Measurements from ENCODE around the gene CACNA1I.

The CACNA1I gene

GRCh38 chr22:39678862-39679490, 108.4 kb downstream of the CACNA1I start:
- DNase-seq = no peak

GRCh38 chr22:39679652-39680051, 109.1 kb downstream of the CACNA1I start:
- DNase-seq = no peak

DNA sequence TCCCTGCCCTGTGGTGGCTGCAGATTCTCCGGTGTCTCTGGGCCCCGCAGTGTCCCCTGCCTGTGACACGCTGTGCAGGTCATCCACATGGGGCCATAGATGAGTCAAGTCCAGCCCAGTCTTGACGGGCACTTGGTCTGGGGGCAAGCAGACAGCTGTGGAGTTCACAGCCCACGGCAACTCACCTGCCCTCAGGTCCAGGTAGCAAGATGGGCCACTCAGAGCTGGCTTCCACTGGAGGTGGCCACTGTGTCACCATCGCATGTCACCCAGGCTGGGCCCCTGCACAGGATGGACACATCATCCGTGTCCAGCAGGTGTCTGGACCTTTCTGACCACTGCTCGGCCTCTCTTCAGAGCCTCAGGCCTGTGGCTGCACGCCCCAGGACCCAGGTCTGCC, 109.9 kb downstream of the CACNA1I start:
- no peak for DNase-seq

DNA sequence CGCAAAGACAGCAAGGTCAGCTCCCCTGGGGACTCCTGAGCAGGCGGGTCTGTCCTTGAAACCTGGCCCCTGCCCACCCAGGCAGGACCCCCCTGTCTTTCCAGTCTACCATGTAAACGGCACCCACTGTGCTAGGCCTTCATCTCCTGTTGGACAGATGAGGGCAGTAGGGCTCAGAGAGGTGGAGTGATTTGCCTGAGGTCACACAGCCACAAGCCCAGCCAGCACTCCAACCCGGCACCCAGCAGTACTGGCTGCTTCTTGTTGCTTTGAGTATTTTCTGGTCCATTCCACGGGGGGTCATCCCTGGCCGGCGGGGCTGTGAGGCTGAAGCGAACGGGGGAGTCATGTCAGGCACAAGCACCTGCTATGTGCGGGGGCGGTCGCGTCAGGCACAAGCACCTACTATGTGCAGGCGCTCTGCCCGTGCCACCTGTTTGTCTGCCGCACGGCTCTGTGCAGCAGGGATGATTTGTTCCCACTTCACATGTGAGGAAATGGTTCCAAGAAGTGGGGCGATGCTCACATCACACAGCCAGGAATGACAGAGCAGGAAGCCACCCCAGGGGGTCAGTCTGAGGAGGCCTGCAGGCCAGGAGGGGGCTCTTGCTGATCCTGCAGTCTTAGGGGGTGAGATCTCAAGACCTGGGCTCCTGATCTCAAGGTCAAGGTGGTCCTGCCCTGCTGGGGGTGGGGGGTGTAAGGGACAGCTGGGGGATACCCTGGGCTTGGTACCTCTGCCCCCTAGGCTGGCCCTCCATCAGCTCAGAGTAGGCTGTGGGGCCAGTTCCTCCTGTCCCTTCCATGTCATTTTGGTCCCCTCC, 110.7 kb downstream of the CACNA1I start:
- no peak for DNase-seq

DNA sequence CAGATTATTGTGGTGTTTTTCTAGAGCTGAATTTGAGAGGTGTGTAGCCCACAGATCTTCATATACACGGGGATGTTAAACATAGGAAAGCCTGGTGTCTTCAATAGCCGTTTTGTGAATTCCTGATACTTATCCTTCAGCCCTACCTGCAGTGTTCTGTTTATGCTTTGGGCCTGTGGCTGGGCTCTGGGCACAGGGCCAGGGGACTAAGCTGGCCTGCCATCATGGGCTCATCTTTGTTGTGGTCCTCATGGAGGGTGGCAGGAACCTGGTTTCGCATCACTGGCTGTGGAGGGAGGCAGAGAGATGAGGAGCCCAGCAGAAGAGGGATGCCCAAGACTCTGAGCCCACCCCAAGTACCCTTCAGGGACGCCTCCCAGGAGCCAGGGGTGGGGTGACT, 112.4 kb downstream of the CACNA1I start:
- DNase-seq = no peak

DNA sequence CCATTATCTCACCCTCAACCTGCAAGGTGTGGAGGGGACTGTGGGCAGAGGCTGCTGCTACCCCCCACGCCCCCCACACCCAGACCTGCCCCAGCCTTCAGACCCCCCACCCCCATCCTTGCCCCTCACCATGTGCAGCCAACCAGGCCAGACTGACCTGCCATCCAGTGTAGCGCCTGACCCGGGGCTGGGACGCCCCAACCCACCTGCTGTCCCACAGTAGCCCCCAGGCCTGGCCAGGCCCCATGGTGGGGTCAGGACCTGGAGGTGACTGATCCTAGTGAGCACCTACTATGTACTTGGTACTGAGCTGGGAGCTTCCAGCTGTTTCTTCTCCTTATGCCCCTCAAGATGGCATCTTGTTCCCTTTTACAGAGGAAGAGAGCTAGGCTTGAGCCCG, 113.1 kb downstream of the CACNA1I start:
- no peak for DNase-seq

GRCh38 chr22:39684702-39685281, 114.2 kb downstream of the CACNA1I start:
- DNase-seq = no peak

DNA sequence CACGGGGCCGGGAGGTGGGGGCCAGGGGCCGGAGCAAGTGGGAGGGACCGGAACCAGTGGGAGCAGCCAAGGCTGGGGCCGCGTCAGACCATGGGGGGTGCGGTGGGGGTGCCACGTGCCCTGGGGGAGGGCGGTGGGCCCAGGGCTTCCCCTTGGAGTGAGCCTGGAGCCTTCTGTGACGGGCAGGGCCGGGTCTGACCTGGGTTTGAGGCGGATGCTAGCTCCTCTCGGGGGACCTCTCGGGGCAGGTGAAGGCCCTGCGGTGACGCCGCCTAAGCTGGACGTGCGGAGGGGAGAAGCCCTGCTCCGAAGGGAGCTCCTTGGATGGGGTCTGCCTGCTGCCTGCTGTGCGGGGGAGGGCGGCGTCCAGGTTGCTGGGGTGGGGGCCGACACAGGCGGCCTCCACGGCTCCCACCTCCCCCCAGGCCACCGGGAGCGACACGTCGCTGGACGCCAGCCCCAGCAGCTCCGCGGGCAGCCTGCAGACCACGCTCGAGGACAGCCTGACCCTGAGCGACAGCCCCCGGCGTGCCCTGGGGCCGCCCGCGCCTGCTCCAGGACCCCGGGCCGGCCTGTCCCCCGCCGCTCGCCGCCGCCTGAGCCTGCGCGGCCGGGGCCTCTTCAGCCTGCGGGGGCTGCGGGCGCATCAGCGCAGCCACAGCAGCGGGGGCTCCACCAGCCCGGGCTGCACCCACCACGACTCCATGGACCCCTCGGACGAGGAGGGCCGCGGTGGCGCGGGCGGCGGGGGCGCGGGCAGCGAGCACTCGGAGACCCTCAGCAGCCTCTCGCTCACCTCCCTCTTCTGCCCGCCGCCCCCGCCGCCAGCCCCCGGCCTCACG, 115.0 kb downstream of the CACNA1I start:
- DNase-seq = no peak

DNA sequence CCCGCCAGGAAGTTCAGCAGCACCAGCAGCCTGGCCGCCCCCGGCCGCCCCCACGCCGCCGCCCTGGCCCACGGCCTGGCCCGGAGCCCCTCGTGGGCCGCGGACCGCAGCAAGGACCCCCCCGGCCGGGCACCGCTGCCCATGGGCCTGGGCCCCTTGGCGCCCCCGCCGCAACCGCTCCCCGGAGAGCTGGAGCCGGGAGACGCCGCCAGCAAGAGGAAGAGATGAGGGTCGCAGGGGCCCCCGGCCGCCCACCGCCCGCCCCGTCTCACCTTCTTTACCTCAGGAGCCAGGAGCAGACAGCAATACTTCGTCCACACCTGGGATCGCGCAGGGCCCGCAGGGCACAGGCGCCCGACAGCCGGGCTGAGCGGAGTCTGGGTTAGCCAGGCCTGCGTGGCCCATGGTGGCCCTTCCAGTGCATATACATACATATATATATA, 115.6 kb downstream of the CACNA1I start:
- DNase-seq = no peak

- DNase-seq = no peak
These were observed 116.4 kb downstream of the CACNA1I start for GRCh38 chr22:39686776-39687525.

DNA sequence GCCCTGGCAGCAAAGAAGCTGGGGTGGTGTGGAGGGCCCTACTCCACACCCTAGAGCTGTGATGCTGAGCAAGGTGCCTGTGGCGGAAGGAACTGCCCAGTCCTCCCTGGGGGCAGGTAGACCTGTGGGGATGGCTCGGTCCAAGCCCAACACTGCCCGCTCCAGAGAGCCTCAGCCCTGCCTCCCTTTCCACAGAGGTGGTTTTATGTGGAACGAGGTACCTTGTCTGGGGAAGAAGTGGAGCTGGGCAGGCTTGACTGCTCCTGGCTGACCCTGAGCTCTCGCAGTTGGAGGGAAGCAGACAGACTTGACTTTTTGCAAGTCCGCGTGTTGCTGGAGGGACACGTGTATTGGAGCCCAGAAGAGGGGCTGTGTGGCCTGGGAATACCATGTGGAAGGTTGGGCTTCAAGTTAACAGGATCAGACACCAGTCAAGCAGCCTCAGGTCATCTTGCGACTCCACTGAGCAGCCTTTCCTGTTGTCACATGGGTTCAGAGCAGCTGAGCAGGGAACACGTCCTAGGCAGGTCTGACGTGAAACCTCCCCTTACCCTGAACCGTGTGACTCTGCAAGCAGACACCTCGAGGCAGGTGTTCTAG, 117.7 kb downstream of the CACNA1I start:
- no peak for DNase-seq

DNA sequence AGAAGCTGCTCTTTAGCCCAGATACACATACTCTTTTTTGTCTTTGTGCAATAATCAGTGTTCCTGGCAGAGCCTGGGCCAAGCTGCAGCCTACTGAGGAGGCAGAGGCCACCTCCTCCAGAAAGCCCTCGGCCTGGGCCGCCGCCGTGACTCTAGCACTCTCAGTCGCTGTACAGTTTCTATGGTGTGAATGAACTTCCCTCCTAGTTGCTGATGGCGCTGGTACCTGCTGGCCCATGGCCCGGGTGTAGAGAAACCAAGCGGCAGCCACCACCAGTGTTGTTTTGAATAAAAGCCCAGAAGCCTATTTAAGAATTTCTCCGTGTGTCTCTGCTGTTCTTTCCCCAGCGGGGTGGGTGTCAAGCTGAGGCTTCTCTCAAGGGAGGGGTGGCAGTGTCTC, 118.9 kb downstream of the CACNA1I start:
- no peak for DNase-seq

GRCh38 chr22:39690881-39691605, 120.5 kb downstream of the CACNA1I start:
- no peak for DNase-seq

GRCh38 chr22:39693943-39694500, 123.5 kb downstream of the CACNA1I start:
- DNase-seq = no peak

DNA sequence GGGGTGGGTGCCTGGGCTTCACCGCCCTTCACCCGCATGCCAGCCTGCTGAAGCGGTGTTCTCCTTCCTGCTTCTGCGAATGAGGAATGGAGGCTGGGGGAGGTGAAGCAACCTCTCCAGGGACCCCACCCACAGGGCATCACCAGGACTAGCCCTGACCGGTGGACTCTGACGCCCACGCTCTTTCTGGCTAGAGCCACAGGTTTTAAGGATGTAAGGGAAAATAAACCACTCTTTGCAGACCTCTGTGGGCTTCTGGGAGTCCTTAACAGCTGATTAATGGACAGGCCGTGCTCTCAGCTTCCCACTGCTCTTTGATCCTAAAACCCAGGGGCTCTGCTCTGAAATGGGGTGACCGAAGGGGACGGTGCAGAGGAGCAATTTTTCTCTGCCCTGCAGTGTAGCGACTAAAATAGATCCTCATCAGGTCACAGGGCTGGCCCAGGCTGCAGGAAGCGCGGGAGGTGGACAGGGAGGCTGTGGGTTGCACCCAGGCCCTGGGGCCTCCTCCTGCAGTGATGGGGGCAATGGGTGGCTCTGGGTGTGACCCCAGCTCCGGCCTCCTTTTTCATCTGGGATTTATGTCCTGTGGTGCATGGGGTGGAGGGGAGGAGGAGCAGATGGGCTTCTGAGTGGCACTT, 127.4 kb downstream of the CACNA1I start:
- no peak for DNase-seq

GRCh38 chr22:39699631-39700360, 129.2 kb downstream of the CACNA1I start:
- DNase-seq = no peak

DNA sequence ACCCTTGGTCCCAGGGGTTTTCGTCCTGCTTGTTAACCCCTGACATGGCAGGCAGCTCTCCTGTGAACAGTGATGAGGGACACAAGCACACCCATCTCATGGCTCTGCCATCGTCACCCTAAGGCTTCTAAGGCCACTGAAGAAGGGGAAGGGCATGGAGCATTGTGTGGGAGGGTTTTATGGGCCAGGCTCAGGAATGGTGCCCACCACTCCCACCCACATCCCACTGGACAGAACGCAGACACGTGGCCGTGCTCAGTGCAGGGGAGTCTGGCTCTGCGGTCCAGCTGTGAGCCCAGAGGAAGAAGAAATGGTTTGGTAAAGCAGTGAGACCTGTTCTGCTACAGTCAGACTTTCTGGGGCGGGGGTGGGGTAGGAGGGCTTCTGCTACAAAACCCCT, 130.0 kb downstream of the CACNA1I start:
- no peak for DNase-seq

- no peak for DNase-seq
These were observed 132.5 kb downstream of the CACNA1I start for GRCh38 chr22:39703091-39703490.

- no peak for DNase-seq
These were observed 133.5 kb downstream of the CACNA1I start for GRCh38 chr22:39703928-39704639.

All from NCI-H1930 (cell line).